ENCODE results near the gene SCNN1A. TPM values are rescaled to one million over a fixed set of nuclear protein-coding genes. Genes with fewer than 3 reads are reported as not detected.

SCNN1A gene
- total and polyA plus RNA-seq, 2 of the 13 experiments (the other 11 are each of a cell fraction or from before 2014, with no cell fraction given), result 1.5 to 14.6 TPM

GRCh38 chr12:6313326-6313940 lies 61.9 kb downstream of the SCNN1A start:
- ATAC-seq, result no peak
- WGBS (ENCODE audit: low lambda C conversion rate), result 97% methylated on average over 9 of the region's 14 CpGs
- peaks cover 44% of the 10 kb centered on the region for H3K4me1 ChIP-seq (ENCODE audit: insufficient read depth, low read length)
- H3K4me2 ChIP-seq (ENCODE audit: low read depth, low read length), result no peak overlapping the region
- H2AFZ ChIP-seq (ENCODE audit: low read length), result no peak overlapping the region
- H4K20me1 ChIP-seq (ENCODE audit: insufficient read depth, low read length), result no peaks in the 10 kb centered on the region
- H3K4me3 ChIP-seq (replicated peaks in 1 of 3; ENCODE audit: insufficient read depth in 1 of 3, low read depth in 2 of 3, low read length in 3 of 3), result no peak overlapping the region
- H3K27ac ChIP-seq (ENCODE audit: extremely low read length, insufficient read depth, low read length), result no peak overlapping the region
- DNase-seq (ENCODE audit: low spot score), result no peak
- TF ChIP-seq HOXA5 (CRISPR knock-in tag; IDR thresholded peaks at IDR 0.05), result no peak
- TF ChIP-seq KDM5B (CRISPR knock-in tag; IDR thresholded peaks at IDR 0.05; ENCODE audit: borderline replicate concordance), result no peak
- intact Hi-C loops (cut with micrococcal nuclease; ENCODE audit: unreplicated experiment), result no loop called here
- in situ Hi-C loops (cut with HindIII; ENCODE audit: extremely low pct_ligation_motif_present, low pct_unique_long_range_greater_than_20kb), result no loop called here
- CTCF ChIA-PET (ENCODE audit: low intra/inter-chr PET ratio, low total read pairs), result no interaction called here
- no peaks in the 10 kb centered on the region for H3K27me3 ChIP-seq (ENCODE audit: control insufficient read depth in 1 of 2, insufficient read depth in 2 of 2, low read length in 2 of 2)
- POLR2A ChIA-PET, result interaction anchor here (0.7 to 2.5 kb wide), 3 partner anchors 19 to 138 kb away, joined by 3 to 8 read pairs (median 6); partner anchors contain the start of gene TAPBPL
- no peak for FAIRE-seq
- H3K79me2 ChIP-seq (ENCODE audit: insufficient read depth, low read length), result no peaks in the 10 kb centered on the region
- no peak overlapping the region for H3K9ac ChIP-seq (ENCODE audit: insufficient read depth, low read depth, low read length)
- no peaks in the 10 kb centered on the region for H3K9me3 ChIP-seq (ENCODE audit: low read length)
- peaks cover 3 to 36% of the 10 kb centered on the region in 2 experiments; a peak in 4 of 5 replicates for H3K36me3 ChIP-seq (replicated peaks in 1 of 2; ENCODE audit: control insufficient read depth in 1 of 2, insufficient read depth in 2 of 2, low read length in 2 of 2)
- BruUV-seq (replicated peaks), result no TSS peak

GRCh38 chr12:6312529-6313325 lies 62.6 kb downstream of the SCNN1A start:
- peaks cover 0 to under 1% of the 10 kb centered on the region in 2 experiments; a peak in 1 of 5 replicates for H3K27me3 ChIP-seq (ENCODE audit: control insufficient read depth in 1 of 2, insufficient read depth in 2 of 2, low read length in 2 of 2)
- H3K79me2 ChIP-seq (ENCODE audit: insufficient read depth, low read length), result no peaks in the 10 kb centered on the region
- H3K36me3 ChIP-seq (replicated peaks in 1 of 2; ENCODE audit: control insufficient read depth in 1 of 2, insufficient read depth in 2 of 2, low read length in 2 of 2), result peaks cover 3 to 30% of the 10 kb centered on the region in 2 experiments; a peak in 4 of 5 replicates
- ATAC-seq, result no peak; the same call in 2 of the 3 replicates
- WGBS (ENCODE audit: low lambda C conversion rate), result 86% methylated on average over 6 of the region's 11 CpGs
- peaks cover 51% of the 10 kb centered on the region for H3K4me1 ChIP-seq (ENCODE audit: insufficient read depth, low read length)
- ChIA-PET POLR2A (interaction anchor here (0.5 to 2.5 kb wide), 4 partner anchors 22 to 139 kb away, joined by 3 to 8 read pairs (median 4); partner anchors contain the start of gene TAPBPL), CTCF (ENCODE audit: low intra/inter-chr PET ratio, low total read pairs) (no interaction called here)
- BruUV-seq (replicated peaks), result no TSS peak
- peak overlapping the region; percentile 15 for H3K27ac ChIP-seq (ENCODE audit: extremely low read length, insufficient read depth, low read length)
- H3K4me3 ChIP-seq (replicated peaks in 1 of 3; ENCODE audit: insufficient read depth in 1 of 3, low read depth in 2 of 3, low read length in 3 of 3), result no peak overlapping the region
- no peak overlapping the region for H3K4me2 ChIP-seq (ENCODE audit: low read depth, low read length)
- intact Hi-C loops (cut with micrococcal nuclease; ENCODE audit: unreplicated experiment), result no loop called here
- no peak overlapping the region for H3K9ac ChIP-seq (ENCODE audit: insufficient read depth, low read depth, low read length)
- no peaks in the 10 kb centered on the region for H3K9me3 ChIP-seq (ENCODE audit: low read length)
- H4K20me1 ChIP-seq (ENCODE audit: insufficient read depth, low read length), result no peaks in the 10 kb centered on the region
- H2AFZ ChIP-seq (ENCODE audit: low read length), result no peak overlapping the region
- no peak for FAIRE-seq
- DNase-seq (ENCODE audit: low spot score), result no peak
- in situ Hi-C loops (cut with HindIII; ENCODE audit: extremely low pct_ligation_motif_present, low pct_unique_long_range_greater_than_20kb), result no loop called here
- TF ChIP-seq ZBTB21 (CRISPR knock-in tag; IDR thresholded peaks at IDR 0.05) (no peak), ZBTB26 (CRISPR knock-in tag; IDR thresholded peaks at IDR 0.05; ENCODE audit: borderline replicate concordance) (no peak), ZNF142 (CRISPR knock-in tag; IDR thresholded peaks at IDR 0.05) (no peak), MNT (IDR thresholded peaks at IDR 0.05) (0 out of 2 replicates have a peak, but pooled peaks have one; percentile 34), ZNF547 (CRISPR knock-in tag; IDR thresholded peaks at IDR 0.05) (no peak)

All from HepG2 (cell line).